Mesendoderm (in vitro differentiated cells): Measurements from ENCODE around the gene RALGPS2.

Source experiments
- DNase-seq: peaks from one replicate; pipeline ENCODE4 v3.0.0; 2013
- H2AK5ac ChIP-seq: 2 replicates; pipeline ENCODE4 v1.6.1; 2013; ENCODE audit warnings: low read length, inconsistent platforms
- H2BK120ac ChIP-seq: 2 replicates; pipeline ENCODE4 v1.6.1; 2013; ENCODE audit warnings: low read depth, mild to moderate bottlenecking, low read length, moderate library complexity, mixed read lengths
- H2BK15ac ChIP-seq: replicated peaks from 2 replicates; pipeline ENCODE4 v1.6.1; 2013; ENCODE audit warnings: low read depth, mild to moderate bottlenecking, moderate library complexity
- H2BK5ac ChIP-seq: 2 replicates; pipeline ENCODE4 v1.6.1; 2013; ENCODE audit warnings: low read length, inconsistent platforms
- H3K18ac ChIP-seq: 2 replicates; pipeline ENCODE4 v1.6.1; 2013; ENCODE audit warnings: mild to moderate bottlenecking, low read length, mixed read lengths
- H3K23ac ChIP-seq: one replicate; pipeline ENCODE4 v1.6.1; 2013; ENCODE audit warnings: low read length
- H3K27ac ChIP-seq: 2 replicates; pipeline ENCODE4 v1.5.1; 2013; ENCODE audit warnings: low read depth, mild to moderate bottlenecking, inconsistent platforms, low read length, moderate library complexity
- H3K27me3 ChIP-seq: 2 replicates; pipeline ENCODE4 v1.6.1; 2013; ENCODE audit warnings: low read length, control low read depth, mild to moderate bottlenecking, inconsistent platforms; ENCODE audit not compliant: insufficient read depth, poor library complexity
- H3K36me3 ChIP-seq: 2 replicates; pipeline ENCODE4 v1.6.1; 2013; ENCODE audit warnings: low read length, inconsistent platforms; ENCODE audit not compliant: control insufficient read depth, insufficient read depth
- H3K4ac ChIP-seq: one replicate; pipeline ENCODE4 v1.6.1; 2013; ENCODE audit warnings: low read depth, mild to moderate bottlenecking, low read length, moderate library complexity
- H3K4me1 ChIP-seq: 2 replicates; pipeline ENCODE4 v1.6.1; 2013; ENCODE audit warnings: low read depth, low read length, inconsistent platforms; ENCODE audit not compliant: control insufficient read depth
- H3K4me2 ChIP-seq: 2 replicates; pipeline ENCODE4 v1.6.1; 2013; ENCODE audit warnings: low read length
- H3K4me3 ChIP-seq: 2 replicates; pipeline ENCODE4 v1.5.1; 2013; ENCODE audit warnings: mild to moderate bottlenecking, low read length
- H3K56ac ChIP-seq: one replicate; pipeline ENCODE4 v1.6.1; 2013; ENCODE audit warnings: low read length
- H3K79me1 ChIP-seq: 2 replicates; pipeline ENCODE4 v1.6.1; 2013; ENCODE audit warnings: low read length, inconsistent platforms
- H3K79me2 ChIP-seq: 2 replicates; pipeline ENCODE4 v1.6.1; 2013; ENCODE audit warnings: mild to moderate bottlenecking, low read length; ENCODE audit not compliant: control insufficient read depth, insufficient read depth
- H3K9ac ChIP-seq: 2 replicates; pipeline ENCODE4 v1.6.1; 2013; ENCODE audit warnings: low read length, inconsistent platforms
- H4K5ac ChIP-seq: one replicate; pipeline ENCODE4 v1.6.1; 2013; ENCODE audit warnings: low read length
- H4K8ac ChIP-seq: one replicate; pipeline ENCODE4 v1.6.1; 2013; ENCODE audit warnings: low read depth, mild to moderate bottlenecking, control low read depth, low read length, moderate library complexity
- WGBS: extraction: QIAGEN DNeasy Blood & Tissue Kit; methylation state at CpG from one replicate; pipeline ENCODE4 v1.1.7; 2013; ENCODE audit warnings: low lambda C conversion rate, missing lambda C conversion rate; ENCODE audit not compliant: insufficient coverage; ENCODE audit errors: extremely low coverage; 5-methylcytosine and 5-hydroxymethylcytosine counted together

The RALGPS2 gene

DNA sequence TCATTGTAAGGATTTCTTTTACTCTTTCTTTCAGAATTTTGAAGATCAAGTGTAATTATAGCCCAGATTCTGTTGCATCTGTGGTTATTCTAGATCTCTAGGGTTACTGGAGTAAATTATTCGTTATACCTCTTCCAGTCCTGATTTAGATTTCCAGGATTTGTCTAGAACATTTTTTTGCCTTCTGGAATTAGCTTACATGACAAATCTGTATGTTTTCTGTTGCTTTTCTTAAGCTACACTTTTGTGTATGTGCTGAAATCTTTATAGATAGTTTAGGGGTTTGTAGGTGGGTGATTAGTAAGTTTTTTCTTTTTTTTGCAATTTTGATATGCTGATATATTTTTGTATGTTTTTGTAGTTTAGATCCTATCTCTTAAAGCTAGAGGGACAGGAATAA, 13.7 kb downstream of the RALGPS2 start:
- Histone ChIP-seq H3K23ac (no peak overlapping the region), H3K27me3 (no peaks in the 10 kb centered on the region), H2BK120ac (no peak overlapping the region), H3K4me2 (no peak overlapping the region), H3K79me1 (peaks cover 4% of the 10 kb centered on the region), H3K4ac (no peak overlapping the region), H3K56ac (no peak overlapping the region), H2AK5ac (no peak overlapping the region), H3K18ac (no peak overlapping the region), H3K4me1 (no peaks in the 10 kb centered on the region), H3K27ac (no peak overlapping the region), H3K36me3 (no peaks in the 10 kb centered on the region), H4K8ac (no peak overlapping the region), H2BK15ac (no peak overlapping the region), H3K9ac (no peak overlapping the region), H2BK5ac (no peak overlapping the region), H3K4me3 (no peak overlapping the region), H3K79me2 (no peaks in the 10 kb centered on the region), H4K5ac (no peak overlapping the region)
- DNase-seq, result no peak
- no CpG with 5 or more reads among the region's 1 CpG for WGBS

DNA sequence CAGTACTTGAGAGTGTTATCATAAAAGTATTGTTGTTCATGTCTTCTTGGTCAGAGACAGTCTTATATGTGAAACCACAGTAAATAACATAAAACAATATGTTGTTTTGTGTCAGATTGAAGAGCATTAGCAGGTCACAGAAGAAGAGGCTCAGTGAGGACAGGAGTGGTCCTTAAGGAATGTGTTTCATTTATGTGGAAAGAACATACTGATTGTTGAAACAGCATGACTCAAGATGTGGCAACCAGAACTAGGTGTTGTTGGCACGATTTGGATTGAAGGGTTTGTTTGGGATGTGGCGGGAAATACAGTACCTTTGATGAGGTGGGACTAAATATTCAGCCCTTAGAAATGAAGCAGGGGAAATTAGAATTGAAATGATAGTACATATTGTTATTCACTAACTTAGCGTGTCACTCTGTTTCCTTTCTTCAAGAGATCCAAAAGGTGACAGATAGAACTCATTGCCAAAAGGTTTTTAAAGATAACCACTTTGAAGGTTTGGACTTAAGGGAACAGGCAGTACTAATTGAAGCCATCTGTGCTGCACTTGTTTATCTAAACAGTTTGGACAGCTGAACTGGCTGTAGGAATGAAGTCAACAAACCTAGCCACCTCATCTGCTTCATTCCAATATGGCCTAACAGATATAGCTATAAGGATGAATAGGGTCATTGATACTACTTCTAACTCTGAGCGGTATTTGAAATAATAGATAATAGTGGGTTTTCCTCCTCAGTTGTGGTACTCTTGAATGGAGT, 14.4 kb downstream of the RALGPS2 start:
- Histone ChIP-seq H3K4me1 (no peaks in the 10 kb centered on the region), H2AK5ac (no peak overlapping the region), H3K4me2 (no peak overlapping the region), H3K18ac (no peak overlapping the region), H3K36me3 (no peaks in the 10 kb centered on the region), H3K27ac (no peak overlapping the region), H2BK120ac (no peak overlapping the region), H3K79me2 (no peaks in the 10 kb centered on the region), H4K8ac (no peak overlapping the region), H3K9ac (no peak overlapping the region), H3K4ac (no peak overlapping the region), H2BK5ac (no peak overlapping the region), H3K56ac (no peak overlapping the region), H2BK15ac (no peak overlapping the region), H3K4me3 (no peak overlapping the region), H4K5ac (no peak overlapping the region), H3K23ac (no peak overlapping the region), H3K27me3 (no peaks in the 10 kb centered on the region), H3K79me1 (peaks cover 3% of the 10 kb centered on the region)
- no CpG with 5 or more reads among the region's 4 CpGs for WGBS
- DNase-seq, result peak; percentile 10

DNA sequence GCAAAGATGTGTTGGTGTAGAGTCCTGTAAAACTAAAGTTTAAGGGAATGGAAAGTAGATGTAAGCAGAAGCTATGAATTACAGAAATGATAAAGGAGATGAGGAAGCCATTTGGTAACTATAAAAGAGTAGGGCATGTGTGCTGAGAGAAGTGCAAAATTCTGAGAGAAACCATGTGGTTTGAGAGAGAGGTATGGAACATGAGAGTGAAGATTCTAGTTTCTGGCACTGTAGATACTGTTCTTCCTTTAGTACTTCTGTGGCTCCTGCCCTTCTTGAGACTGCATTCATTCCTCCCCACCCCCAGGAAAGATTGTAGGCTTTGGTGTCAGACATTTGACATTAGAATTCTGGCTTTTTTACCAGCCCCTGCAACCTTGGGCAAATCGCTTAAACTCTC, 15.4 kb downstream of the RALGPS2 start:
- Histone ChIP-seq H3K23ac (no peak overlapping the region), H3K4me3 (no peak overlapping the region), H3K36me3 (no peaks in the 10 kb centered on the region), H2BK15ac (no peak overlapping the region), H3K4me2 (no peak overlapping the region), H4K8ac (no peak overlapping the region), H3K9ac (no peak overlapping the region), H3K4me1 (no peaks in the 10 kb centered on the region), H2BK120ac (no peak overlapping the region), H2BK5ac (no peak overlapping the region), H3K18ac (no peak overlapping the region), H3K4ac (no peak overlapping the region), H3K27ac (no peak overlapping the region), H2AK5ac (no peak overlapping the region), H4K5ac (no peak overlapping the region), H3K27me3 (no peaks in the 10 kb centered on the region), H3K79me2 (no peaks in the 10 kb centered on the region), H3K56ac (no peak overlapping the region), H3K79me1 (peaks cover 1% of the 10 kb centered on the region)
- DNase-seq, result no peak
- no CpG with 5 or more reads among the region's 1 CpG for WGBS

DNA sequence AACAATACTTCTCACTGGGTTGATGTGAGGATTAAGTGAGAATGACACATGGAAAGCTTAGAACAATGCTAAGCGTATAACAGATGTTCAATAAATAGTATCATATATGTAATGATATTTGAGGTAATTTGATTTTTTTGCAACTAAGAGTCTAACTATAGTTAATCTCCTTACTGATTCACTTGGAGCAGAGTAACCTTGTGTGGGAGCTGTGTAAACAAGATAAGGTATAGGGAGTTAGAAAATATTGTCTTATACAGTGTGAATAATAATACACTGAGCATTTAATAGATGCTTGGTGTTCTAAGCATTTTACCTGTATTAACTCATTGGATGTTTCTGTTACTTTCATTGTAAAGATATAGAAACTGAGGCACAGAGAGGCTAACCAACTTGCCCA, 15.9 kb downstream of the RALGPS2 start:
- H3K56ac ChIP-seq, result no peak overlapping the region
- H3K27me3 ChIP-seq, result no peaks in the 10 kb centered on the region
- H3K9ac ChIP-seq, result no peak overlapping the region
- no peaks in the 10 kb centered on the region for H3K36me3 ChIP-seq
- H3K79me1 ChIP-seq, result peaks cover 1% of the 10 kb centered on the region
- H2BK5ac ChIP-seq, result no peak overlapping the region
- H2AK5ac ChIP-seq, result no peak overlapping the region
- H3K27ac ChIP-seq, result no peak overlapping the region
- no peak overlapping the region for H2BK15ac ChIP-seq
- no peak for DNase-seq
- H3K79me2 ChIP-seq, result no peaks in the 10 kb centered on the region
- H3K18ac ChIP-seq, result no peak overlapping the region
- H3K4ac ChIP-seq, result no peak overlapping the region
- no peak overlapping the region for H3K4me2 ChIP-seq
- H3K23ac ChIP-seq, result no peak overlapping the region
- H4K8ac ChIP-seq, result no peak overlapping the region
- WGBS, result no CpG with 5 or more reads among the region's 1 CpG
- no peak overlapping the region for H2BK120ac ChIP-seq
- H3K4me1 ChIP-seq, result no peaks in the 10 kb centered on the region
- no peak overlapping the region for H4K5ac ChIP-seq
- no peak overlapping the region for H3K4me3 ChIP-seq

DNA sequence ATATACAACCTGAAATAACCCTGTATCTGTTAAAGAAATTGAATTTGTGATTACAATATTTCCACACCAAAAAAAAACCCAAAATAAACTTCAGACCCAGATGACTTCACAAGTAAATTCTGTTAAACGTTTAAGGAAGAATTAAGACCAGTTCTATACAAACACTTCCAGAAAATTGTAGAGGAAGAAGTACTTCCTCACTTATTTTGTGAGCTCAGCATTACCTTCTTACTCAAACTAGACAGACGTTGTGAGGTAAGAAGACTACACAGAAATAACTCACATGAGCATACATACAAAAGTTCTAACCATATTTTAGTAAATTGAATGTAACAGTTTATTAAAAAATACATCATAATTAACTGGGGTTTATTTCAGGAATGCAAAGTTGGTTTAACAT, 18.8 kb downstream of the RALGPS2 start:
- Histone ChIP-seq H2BK15ac (no peak overlapping the region), H2BK5ac (no peak overlapping the region), H3K79me1 (peaks cover 1% of the 10 kb centered on the region), H3K27ac (no peak overlapping the region), H3K4me2 (no peak overlapping the region), H4K8ac (no peak overlapping the region), H3K4me1 (no peaks in the 10 kb centered on the region), H3K4ac (no peak overlapping the region), H2BK120ac (no peak overlapping the region), H3K36me3 (no peaks in the 10 kb centered on the region), H3K18ac (no peak overlapping the region), H4K5ac (no peak overlapping the region), H3K9ac (no peak overlapping the region), H3K79me2 (no peaks in the 10 kb centered on the region), H3K23ac (no peak overlapping the region), H3K4me3 (no peak overlapping the region), H3K56ac (no peak overlapping the region), H2AK5ac (no peak overlapping the region), H3K27me3 (no peaks in the 10 kb centered on the region)
- no peak for DNase-seq
- no CpG with 5 or more reads among the region's 2 CpGs for WGBS

DNA sequence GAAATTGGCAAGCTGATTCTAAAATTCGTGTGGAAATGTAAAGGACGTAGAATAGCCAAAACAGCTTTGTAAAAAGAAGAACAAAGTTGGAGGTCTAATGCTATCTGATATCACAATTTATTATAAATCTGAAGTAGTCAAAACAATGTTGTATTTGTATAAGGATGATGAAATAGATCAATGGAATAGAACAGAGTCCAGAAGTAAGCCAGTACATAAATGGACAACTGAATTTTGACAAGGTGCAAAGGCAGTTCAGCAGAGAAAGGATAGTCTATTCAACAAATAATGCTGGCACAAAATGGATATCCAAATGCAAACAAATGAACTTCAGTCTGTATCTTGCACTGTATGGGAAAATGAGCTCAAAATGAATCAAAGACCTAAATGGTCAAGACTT, 20.2 kb downstream of the RALGPS2 start:
- no peak overlapping the region for H2AK5ac ChIP-seq
- no peak overlapping the region for H3K27ac ChIP-seq
- H3K79me2 ChIP-seq, result no peaks in the 10 kb centered on the region
- no peak overlapping the region for H3K56ac ChIP-seq
- no peak overlapping the region for H4K5ac ChIP-seq
- no peak overlapping the region for H4K8ac ChIP-seq
- no peak overlapping the region for H3K4me2 ChIP-seq
- no peak overlapping the region for H3K4me3 ChIP-seq
- no peak overlapping the region for H3K23ac ChIP-seq
- H3K36me3 ChIP-seq, result no peaks in the 10 kb centered on the region
- peaks cover under 1% of the 10 kb centered on the region for H3K79me1 ChIP-seq
- H3K9ac ChIP-seq, result no peak overlapping the region
- no peak overlapping the region for H2BK120ac ChIP-seq
- no peak for DNase-seq
- WGBS, result no CpG with 5 or more reads among the region's 2 CpGs
- H3K18ac ChIP-seq, result no peak overlapping the region
- no peaks in the 10 kb centered on the region for H3K27me3 ChIP-seq
- no peak overlapping the region for H3K4ac ChIP-seq
- no peak overlapping the region for H2BK15ac ChIP-seq
- no peaks in the 10 kb centered on the region for H3K4me1 ChIP-seq
- H2BK5ac ChIP-seq, result no peak overlapping the region
